ENCODE data around the gene TCF4. TPM values are rescaled to one million over a fixed set of nuclear protein-coding genes. Genes with fewer than 3 reads are reported as not detected.

Gene TCF4
- total and polyA plus RNA-seq, 4 donors, result 4.3 to 15.3 (median 11.5) TPM

DNA sequence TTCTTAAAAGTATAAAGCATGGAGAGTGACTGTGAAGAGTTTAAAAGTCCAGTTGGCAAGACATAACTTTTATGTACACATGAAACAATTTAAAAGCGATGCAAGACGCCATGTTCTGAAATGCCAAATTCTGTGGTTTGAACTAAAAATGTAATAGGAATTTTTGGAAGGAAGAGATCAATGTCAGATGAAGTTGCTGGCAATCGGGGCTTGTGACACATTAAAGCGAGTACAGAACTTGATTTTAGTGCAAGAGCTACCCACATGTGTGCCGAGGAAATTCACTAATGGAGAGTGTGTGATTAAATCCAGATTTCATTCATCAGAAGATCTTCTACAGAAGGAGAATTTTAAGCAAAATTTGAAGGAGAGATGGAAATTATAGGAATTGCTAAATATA is 408.6 kb downstream of the TCF4 start:
- no peaks in the 10 kb centered on the region for H3K36me3 ChIP-seq (ENCODE audit: control insufficient read depth in 4 of 4, insufficient read depth in 3 of 4, low read depth in 1 of 4, low read length in 3 of 4)
- no peak overlapping the region for H3K9ac ChIP-seq (ENCODE audit: low read depth in 1 of 2, low read length in 2 of 2)
- H3K4me1 ChIP-seq (ENCODE audit: control insufficient read depth in 4 of 4, insufficient read depth in 4 of 4, low read length in 3 of 4), result no peaks in the 10 kb centered on the region
- TF ChIP-seq NR2F2 (IDR thresholded peaks at IDR 0.05), result no peak
- TF ChIP-seq RXRA (IDR thresholded peaks at IDR 0.05), result no peak
- TF ChIP-seq, protein P1, sequence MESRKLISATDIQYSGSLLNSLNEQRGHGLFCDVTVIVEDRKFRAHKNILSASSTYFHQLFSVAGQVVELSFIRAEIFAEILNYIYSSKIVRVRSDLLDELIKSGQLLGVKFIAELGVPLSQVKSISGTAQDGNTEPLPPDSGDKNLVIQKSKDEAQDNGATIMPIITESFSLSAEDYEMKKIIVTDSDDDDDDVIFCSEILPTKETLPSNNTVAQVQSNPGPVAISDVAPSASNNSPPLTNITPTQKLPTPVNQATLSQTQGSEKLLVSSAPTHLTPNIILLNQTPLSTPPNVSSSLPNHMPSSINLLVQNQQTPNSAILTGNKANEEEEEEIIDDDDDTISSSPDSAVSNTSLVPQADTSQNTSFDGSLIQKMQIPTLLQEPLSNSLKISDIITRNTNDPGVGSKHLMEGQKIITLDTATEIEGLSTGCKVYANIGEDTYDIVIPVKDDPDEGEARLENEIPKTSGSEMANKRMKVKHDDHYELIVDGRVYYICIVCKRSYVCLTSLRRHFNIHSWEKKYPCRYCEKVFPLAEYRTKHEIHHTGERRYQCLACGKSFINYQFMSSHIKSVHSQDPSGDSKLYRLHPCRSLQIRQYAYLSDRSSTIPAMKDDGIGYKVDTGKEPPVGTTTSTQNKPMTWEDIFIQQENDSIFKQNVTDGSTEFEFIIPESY (IDR thresholded peaks at IDR 0.05), result no peak
- no peak for TF ChIP-seq FOXA1 (IDR thresholded peaks at IDR 0.05)
- no peak for TF ChIP-seq TAF1 (conservative IDR thresholded peaks at IDR 0.05)
- no peak for TF ChIP-seq EGR1 (IDR thresholded peaks at IDR 0.05; ENCODE audit: low read depth in 2 of 2)
- no peak for DNase-seq (ENCODE audit: low spot score)
- no peak overlapping the region for H3K4me3 ChIP-seq (ENCODE audit: low read depth in 1 of 3, low read length in 3 of 3)
- no peaks in the 10 kb centered on the region for H3K27me3 ChIP-seq (ENCODE audit: control insufficient read depth in 4 of 4, insufficient read depth in 4 of 4, low read length in 3 of 4)
- WGBS, result 79% methylated on average over 5 of the region's 5 CpGs
- H3K9me3 ChIP-seq (ENCODE audit: control insufficient read depth in 4 of 4, low read length in 3 of 4), result no peaks in the 10 kb centered on the region
- H3K27ac ChIP-seq (ENCODE audit: low read depth in 1 of 2, low read length in 2 of 2), result no peak overlapping the region

DNA sequence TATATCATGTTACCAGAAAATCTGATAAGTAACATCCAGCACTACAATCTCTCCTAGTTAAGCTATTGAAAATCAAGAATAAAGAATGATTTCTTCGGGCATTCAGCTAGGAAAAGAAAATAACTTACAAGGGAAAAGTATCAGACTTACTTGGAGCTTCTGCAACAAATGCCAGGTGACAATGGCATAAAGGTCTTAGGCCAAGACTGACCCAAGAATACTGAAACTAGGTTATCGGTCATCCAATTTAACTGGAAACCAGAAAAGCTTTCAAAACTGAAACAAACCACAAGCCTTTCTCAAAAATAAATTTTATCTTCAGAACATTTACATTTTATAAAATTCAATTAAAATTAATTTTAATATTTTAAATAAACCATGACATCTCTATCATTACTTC is 414.7 kb downstream of the TCF4 start:
- no peaks in the 10 kb centered on the region for H3K9me3 ChIP-seq (ENCODE audit: control insufficient read depth in 4 of 4, low read length in 3 of 4)
- WGBS, result 82% methylated on average over 2 of the region's 2 CpGs

More for the DNA sequence above, 414.7 kb downstream of the TCF4 start:
- H3K4me3 ChIP-seq (ENCODE audit: low read depth in 1 of 3, low read length in 3 of 3), result no peak overlapping the region
- H3K27me3 ChIP-seq (ENCODE audit: control insufficient read depth in 4 of 4, insufficient read depth in 4 of 4, low read length in 3 of 4), result no peaks in the 10 kb centered on the region
- no peak overlapping the region for H3K9ac ChIP-seq (ENCODE audit: low read depth in 1 of 2, low read length in 2 of 2)
- no peak overlapping the region for H3K27ac ChIP-seq (ENCODE audit: low read depth in 1 of 2, low read length in 2 of 2)
- DNase-seq (ENCODE audit: low spot score), result no peak
- H3K4me1 ChIP-seq (ENCODE audit: control insufficient read depth in 4 of 4, insufficient read depth in 4 of 4, low read length in 3 of 4), result no peaks in the 10 kb centered on the region
- H3K36me3 ChIP-seq (ENCODE audit: control insufficient read depth in 4 of 4, insufficient read depth in 3 of 4, low read depth in 1 of 4, low read length in 3 of 4), result no peaks in the 10 kb centered on the region
- TF ChIP-seq, protein P2, sequence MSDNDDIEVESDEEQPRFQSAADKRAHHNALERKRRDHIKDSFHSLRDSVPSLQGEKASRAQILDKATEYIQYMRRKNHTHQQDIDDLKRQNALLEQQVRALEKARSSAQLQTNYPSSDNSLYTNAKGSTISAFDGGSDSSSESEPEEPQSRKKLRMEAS (IDR thresholded peaks at IDR 0.05), result no peak
- TF ChIP-seq, protein P1 (IDR thresholded peaks at IDR 0.05), result no peak
- TF ChIP-seq TAF1 (conservative IDR thresholded peaks at IDR 0.05) (no peak), EGR1 (IDR thresholded peaks at IDR 0.05; ENCODE audit: low read depth in 2 of 2) (no peak), SP1 (IDR thresholded peaks at IDR 0.05) (no peak), GABPA (IDR thresholded peaks at IDR 0.05 in 1 of 2, conservative IDR thresholded peaks at IDR 0.05 in 1 of 2) (no peak), RAD21 (IDR thresholded peaks at IDR 0.05) (no peak), FOXA2 (IDR thresholded peaks at IDR 0.05) (no peak), NR2F2 (IDR thresholded peaks at IDR 0.05) (no peak), HNF4G (IDR thresholded peaks at IDR 0.05) (no peak), YY1 (IDR thresholded peaks at IDR 0.05) (no peak), RXRA (IDR thresholded peaks at IDR 0.05) (no peak), HNF4A (conservative IDR thresholded peaks at IDR 0.05) (no peak), JUND (IDR thresholded peaks at IDR 0.05) (no peak), FOXA1 (IDR thresholded peaks at IDR 0.05) (no peak)
- TF ChIP-seq, protein P3, sequence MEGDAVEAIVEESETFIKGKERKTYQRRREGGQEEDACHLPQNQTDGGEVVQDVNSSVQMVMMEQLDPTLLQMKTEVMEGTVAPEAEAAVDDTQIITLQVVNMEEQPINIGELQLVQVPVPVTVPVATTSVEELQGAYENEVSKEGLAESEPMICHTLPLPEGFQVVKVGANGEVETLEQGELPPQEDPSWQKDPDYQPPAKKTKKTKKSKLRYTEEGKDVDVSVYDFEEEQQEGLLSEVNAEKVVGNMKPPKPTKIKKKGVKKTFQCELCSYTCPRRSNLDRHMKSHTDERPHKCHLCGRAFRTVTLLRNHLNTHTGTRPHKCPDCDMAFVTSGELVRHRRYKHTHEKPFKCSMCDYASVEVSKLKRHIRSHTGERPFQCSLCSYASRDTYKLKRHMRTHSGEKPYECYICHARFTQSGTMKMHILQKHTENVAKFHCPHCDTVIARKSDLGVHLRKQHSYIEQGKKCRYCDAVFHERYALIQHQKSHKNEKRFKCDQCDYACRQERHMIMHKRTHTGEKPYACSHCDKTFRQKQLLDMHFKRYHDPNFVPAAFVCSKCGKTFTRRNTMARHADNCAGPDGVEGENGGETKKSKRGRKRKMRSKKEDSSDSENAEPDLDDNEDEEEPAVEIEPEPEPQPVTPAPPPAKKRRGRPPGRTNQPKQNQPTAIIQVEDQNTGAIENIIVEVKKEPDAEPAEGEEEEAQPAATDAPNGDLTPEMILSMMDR (IDR thresholded peaks at IDR 0.05; ENCODE audit: low read depth, low read length, missing input control), result no peak
- TF ChIP-seq, protein P4, sequence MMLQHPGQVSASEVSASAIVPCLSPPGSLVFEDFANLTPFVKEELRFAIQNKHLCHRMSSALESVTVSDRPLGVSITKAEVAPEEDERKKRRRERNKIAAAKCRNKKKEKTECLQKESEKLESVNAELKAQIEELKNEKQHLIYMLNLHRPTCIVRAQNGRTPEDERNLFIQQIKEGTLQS (IDR thresholded peaks at IDR 0.05), result no peak
- TF ChIP-seq, protein P5, sequence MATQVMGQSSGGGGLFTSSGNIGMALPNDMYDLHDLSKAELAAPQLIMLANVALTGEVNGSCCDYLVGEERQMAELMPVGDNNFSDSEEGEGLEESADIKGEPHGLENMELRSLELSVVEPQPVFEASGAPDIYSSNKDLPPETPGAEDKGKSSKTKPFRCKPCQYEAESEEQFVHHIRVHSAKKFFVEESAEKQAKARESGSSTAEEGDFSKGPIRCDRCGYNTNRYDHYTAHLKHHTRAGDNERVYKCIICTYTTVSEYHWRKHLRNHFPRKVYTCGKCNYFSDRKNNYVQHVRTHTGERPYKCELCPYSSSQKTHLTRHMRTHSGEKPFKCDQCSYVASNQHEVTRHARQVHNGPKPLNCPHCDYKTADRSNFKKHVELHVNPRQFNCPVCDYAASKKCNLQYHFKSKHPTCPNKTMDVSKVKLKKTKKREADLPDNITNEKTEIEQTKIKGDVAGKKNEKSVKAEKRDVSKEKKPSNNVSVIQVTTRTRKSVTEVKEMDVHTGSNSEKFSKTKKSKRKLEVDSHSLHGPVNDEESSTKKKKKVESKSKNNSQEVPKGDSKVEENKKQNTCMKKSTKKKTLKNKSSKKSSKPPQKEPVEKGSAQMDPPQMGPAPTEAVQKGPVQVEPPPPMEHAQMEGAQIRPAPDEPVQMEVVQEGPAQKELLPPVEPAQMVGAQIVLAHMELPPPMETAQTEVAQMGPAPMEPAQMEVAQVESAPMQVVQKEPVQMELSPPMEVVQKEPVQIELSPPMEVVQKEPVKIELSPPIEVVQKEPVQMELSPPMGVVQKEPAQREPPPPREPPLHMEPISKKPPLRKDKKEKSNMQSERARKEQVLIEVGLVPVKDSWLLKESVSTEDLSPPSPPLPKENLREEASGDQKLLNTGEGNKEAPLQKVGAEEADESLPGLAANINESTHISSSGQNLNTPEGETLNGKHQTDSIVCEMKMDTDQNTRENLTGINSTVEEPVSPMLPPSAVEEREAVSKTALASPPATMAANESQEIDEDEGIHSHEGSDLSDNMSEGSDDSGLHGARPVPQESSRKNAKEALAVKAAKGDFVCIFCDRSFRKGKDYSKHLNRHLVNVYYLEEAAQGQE (IDR thresholded peaks at IDR 0.05), result no peak
